ENCODE results near the gene ZDHHC3.

ZDHHC3 gene, protein sequence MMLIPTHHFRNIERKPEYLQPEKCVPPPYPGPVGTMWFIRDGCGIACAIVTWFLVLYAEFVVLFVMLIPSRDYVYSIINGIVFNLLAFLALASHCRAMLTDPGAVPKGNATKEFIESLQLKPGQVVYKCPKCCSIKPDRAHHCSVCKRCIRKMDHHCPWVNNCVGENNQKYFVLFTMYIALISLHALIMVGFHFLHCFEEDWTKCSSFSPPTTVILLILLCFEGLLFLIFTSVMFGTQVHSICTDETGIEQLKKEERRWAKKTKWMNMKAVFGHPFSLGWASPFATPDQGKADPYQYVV

DNA sequence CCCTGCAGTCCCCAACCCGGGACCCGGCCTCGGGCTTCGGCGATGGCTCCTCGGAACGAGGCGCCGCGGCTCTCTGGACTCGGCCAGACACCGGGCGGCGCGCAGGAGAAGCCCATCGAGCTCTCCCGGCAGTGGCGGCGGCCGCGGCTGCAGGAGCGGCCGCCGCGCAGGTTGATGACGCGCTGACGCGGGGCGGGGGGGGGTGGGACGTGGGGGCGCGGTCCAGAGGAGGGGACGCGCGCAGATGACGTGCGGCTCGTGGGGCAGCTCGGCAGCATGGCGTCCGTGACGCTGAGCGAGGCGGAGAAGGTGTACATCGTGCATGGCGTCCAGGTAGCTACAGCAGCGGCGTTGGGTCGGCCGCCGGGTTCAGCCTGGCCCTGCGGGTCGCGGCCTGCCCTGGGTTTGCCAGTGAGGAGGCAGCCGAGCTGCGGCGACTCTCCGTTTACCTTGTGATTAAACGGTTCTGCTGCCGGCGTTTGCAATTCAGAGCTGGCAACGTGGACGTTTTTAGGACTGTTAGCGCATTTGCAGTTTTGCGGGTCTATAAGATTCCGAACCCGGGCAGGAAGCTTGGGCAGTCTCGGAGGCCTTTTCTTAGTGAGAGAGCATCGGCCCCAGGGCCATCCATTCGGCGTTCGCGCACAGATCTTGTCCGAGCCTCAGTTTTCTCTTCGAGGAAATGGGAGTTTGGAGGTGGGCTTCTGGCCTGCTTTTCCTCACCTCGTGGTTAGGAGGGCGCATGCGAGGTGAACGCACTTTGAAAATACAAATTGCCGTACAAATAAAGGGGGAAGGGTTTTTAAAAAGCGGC, at the start of gene ZDHHC3, which contains the start of gene EXOSC7:
ZDHHC3 (minus strand) TSS at position 173 of the 814 bp plus-strand sequence. CDS start 16,738 bp downstream, outside the sequence.
EXOSC7 (plus strand) TSS at position 243 of the 814 bp plus-strand sequence; CDS start at position 277, 34 bp downstream.
- in situ Hi-C loops (cut with MboI; ENCODE audit: low sequenced_read_pairs): no loop called here

DNA sequence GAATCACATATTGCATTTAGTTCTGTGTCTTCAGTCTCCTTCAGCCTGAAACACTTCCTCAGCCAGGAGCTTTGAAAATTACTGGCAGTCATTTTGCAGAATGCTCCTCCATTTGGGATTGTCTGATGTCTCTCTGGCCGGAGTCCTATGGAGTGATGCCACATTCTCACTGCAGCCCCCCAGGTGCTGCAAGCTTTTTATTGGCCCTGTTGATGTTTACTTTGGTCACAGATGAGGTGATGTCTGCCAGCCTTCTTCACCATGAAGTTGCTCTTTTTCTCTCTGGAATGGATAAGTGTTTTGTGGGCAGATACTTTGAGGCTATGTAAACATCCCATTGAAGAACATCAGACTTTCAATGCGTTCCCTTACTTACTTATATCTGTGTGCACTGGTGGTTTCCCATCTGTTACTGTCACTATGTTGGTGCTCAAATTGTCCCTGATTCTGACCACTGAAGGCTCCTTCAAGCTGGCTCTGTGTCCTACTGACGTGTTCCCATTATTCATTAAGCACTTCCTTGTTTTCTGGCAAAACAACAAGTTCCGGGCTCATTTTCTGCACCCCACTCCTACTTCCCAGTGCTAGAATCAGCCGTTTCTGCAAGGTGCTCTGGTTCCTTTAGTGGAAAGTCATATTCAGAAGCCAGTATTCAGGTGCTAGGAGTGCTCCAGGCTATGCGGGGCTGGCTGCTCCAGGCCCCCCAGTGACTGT, 48.7 kb upstream of the ZDHHC3 start:
- in situ Hi-C loops (cut with MboI; ENCODE audit: low sequenced_read_pairs): no loop called here

DNA sequence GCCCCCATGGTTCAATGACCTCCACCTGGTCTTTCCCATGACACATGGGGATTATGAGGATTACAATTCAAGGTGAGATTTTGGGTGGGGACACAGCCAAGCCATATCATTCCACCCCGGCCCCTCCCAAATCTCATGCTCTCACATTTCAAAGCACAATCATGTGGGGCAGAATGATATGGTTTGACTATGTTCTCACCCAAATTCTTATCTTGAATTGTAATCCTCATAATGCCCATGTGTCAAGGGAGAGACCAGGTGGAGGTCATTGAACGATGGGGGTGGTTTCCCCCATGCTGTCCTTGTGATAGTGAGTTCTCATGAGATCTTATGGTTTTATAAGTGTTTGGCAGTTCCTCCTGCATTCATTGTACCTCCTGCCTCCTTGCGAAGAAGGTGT, 47.7 kb upstream of the ZDHHC3 start:
- in situ Hi-C loops (cut with MboI; ENCODE audit: low sequenced_read_pairs): no loop called here

DNA sequence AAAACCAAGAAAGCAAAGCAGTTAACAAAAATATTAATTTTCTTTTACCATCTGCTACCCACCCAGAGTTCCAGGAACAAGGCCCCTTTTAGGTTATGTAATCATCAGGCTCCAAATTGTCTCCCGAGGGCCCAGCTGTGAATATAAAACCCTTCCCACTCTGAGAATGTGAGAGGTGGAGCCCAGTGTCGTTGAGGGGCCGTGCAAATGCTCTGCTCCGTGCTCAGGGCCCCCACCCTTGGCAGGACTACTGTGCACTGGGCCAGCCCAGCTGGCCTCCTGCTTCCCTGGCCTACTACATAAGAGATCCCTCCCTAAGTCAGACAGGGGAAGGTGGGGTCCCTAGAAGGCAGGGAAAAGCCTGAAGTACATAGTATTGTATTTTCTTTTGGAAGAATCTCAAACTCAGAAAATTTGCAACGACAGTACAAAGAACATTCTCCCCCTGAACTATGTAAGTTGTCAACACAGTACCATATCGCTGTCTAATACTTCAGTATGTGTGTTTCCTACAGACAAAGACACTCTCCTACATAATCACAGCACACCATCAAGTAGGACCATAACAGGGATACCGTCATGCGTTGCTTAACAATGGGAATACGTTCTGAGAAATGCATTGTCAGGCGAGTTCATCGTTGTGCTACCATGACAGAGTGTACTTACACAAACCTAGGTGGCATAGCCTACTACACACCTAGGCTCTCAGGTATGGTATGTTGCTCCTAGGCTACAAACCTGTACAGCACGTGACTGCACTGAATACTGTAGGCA, 45.7 kb upstream of the ZDHHC3 start:
- in situ Hi-C loops (cut with MboI; ENCODE audit: low sequenced_read_pairs): no loop called here

DNA sequence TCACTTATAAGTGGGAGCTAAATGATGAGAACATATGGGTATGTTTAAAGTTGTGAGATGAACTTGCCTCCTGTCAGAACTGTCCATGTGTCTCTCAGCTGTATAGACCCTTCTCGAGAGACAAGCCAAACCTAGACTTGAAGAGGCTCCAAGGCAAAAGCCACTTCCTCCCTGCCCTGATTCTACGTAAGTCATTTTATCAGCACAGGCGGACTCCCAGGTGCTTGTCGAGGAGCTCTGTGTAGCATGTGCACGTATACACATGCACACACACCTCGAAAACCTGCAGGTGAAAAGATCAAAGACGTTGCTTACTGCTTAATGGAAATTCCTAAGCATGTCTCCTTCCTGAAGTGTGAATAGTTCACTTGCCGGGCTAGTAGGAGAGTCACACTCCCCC, 44.6 kb upstream of the ZDHHC3 start:
- in situ Hi-C loops (cut with MboI; ENCODE audit: low sequenced_read_pairs): no loop called here

DNA sequence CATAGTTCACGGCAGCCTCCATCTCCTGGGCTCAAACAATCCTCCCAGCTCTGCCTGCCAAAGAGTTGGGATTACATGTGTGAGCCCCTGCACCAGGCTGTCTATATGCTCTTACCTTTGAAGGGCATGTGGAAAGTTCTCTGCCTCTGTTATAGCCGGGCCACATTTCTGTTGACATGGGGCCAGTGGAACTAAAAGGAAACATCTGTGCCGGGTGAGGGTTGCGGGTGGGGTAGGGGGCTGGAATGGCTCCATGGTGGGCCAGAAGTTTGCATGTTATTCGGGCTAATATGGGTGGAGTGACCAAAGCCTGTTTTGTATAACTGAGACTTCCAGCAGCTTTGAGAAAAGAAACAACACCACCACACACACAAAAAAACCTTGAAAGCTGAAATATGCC, 41.8 kb upstream of the ZDHHC3 start:
- in situ Hi-C loops (cut with MboI; ENCODE audit: low sequenced_read_pairs): no loop called here

DNA sequence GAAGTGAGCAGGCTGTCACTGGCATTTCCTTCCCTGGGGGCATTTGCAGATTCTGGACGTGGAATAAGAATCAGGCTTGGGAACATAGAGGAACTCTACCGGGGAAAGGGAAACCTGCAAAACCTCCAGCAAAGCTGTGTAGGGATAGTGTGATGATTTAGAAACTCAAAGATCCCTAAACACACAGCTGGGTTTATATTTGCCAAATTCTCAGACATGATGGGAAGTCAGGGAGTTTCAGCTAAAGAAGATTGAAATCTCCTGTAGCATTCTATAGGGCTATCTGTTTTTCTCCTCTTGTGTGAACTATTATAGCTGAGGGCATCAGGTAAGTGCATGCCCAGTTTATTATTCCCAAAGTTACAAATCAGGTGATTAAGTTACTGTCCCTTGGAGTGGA, 40.9 kb upstream of the ZDHHC3 start:
- in situ Hi-C loops (cut with MboI; ENCODE audit: low sequenced_read_pairs): no loop called here

DNA sequence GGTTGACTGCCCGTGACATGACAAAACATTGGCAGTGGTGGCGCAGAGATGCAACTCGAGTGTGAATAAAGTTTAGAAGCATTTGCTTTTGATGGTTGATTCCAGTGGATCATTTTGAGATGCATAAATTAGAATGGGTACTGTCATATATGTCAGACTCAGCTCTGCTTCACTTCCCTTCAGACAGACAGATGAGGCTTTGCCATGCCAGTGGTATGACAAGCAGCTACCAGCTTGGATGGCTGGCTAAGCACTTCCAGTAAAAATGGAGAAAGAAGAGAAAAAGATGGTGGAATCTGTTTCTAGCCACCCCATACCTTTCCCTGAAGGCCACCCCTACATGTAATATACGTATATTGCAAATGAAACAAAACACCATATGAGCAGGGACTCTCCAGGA, 36.6 kb upstream of the ZDHHC3 start:
- in situ Hi-C loops (cut with MboI; ENCODE audit: low sequenced_read_pairs): no loop called here

DNA sequence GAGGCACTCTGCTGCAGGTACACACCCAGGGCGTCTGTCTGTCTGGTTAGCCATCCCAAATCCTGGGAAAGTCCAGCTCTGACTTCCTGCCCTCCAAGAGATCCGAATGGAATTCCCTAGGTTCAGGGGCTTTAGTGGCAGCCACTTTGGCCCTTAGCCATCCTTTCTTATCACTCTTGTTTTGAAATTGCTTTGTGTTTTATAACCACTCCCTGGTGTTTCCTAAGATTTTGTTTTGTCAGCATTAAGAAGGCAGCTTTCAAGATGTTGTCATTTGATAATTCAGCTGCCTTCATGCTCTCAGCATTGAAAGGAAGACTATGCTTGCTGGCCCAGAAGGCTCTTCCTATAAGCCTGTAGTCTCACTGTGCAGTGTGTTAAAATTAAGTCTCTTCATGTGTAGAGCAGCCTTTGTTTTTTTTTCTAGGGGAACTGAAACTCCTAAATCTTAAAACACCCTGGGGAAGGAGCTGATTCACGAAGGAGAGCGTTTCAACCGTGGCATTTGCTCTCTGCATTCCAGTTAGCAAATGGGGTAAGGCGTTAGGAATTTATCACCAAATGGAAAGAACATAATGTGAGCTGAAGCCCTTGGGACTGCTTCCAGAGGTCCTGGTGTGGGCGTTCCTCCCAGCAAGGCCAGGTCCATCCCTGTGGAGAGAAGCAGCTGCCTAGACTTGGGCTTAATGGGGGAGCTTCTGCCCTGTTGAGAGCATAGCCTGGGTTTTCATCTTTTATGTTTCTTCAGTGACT, 36.0 kb upstream of the ZDHHC3 start:
- in situ Hi-C loops (cut with MboI; ENCODE audit: low sequenced_read_pairs): no loop called here

DNA sequence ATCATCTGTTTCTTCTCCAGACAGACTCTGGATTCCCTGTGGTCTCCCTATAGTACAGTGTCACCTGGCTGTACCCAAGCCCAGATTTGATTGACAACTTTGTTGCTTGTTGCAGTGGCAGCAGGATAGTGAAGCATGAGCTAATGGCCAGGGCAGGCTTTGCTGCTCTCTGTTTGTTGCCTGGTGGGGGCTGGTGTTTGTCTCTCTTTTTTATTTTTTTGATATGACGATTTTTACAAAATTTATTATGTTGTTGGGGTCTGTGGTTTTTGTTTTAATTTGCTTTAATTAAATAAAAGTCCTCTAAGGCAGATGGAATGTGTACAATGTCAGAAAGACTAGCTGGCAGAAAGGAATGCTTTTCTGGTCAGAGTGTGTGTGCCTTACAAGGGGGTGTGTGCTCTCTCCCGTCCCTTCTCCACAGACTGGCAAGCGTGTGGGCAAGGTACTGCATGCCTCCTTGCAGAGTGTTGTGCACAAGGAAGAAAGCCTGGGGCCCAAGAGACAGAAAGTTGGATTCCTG, 34.9 kb upstream of the ZDHHC3 start:
- in situ Hi-C loops (cut with MboI; ENCODE audit: low sequenced_read_pairs): no loop called here

DNA sequence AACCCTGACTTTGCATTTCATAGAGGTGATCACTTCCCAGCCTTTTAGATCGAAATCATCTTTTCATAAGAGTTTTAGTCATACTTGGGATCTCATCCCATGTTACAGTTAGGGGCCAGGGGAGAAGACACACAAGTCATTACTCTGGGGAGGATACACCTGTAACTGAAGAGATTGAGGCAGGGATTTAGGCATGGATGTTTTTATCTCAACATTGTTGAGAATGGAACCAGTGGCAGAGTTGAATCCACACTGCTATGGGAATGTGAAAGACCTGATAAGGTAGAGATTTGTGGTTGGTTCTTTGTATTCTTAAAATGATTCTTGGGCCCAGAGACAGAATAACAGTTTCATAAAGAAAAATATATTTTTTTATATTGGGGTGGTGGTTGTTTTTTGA, 33.9 kb upstream of the ZDHHC3 start:
- in situ Hi-C loops (cut with MboI; ENCODE audit: low sequenced_read_pairs): no loop called here

DNA sequence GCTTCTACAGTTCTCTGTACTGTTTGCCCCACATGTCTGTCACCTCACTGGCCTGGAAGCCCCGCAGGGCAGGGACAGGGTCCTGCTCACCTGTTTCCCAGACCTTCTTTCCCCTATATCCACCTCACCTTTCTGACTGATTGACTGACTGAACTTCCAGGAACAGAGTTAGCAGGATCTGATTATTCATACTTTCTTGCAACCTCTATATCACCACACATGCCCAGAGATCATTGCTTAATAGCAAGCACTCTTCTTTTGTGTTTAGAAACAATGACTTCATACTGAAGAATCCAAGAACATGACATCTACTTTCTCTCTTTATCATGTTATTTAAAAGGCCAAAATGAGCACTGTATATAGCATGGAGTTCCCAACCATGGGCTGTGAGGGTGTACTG, 32.1 kb upstream of the ZDHHC3 start:
- in situ Hi-C loops (cut with MboI; ENCODE audit: low sequenced_read_pairs): no loop called here

DNA sequence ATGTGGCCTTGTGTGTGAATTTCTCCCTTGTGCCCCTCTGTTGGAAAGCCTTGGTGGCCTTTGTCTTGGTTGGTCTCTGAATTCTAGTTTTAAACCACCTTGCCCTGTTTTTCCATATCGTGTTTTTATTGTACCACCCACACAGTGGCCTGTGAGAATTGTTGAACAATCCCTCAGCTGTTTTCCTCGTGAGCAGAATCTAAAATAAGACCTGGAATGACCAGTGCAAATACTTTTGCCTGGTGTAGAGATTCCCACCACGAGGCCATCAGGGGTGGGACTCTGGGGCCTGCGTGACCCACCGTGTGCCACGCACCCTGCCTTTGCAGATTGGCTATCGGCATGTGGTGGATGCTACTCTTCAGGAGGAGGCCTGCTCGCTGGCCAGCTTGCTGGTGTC, 31.1 kb upstream of the ZDHHC3 start:
- in situ Hi-C loops (cut with MboI; ENCODE audit: low sequenced_read_pairs): no loop called here

DNA sequence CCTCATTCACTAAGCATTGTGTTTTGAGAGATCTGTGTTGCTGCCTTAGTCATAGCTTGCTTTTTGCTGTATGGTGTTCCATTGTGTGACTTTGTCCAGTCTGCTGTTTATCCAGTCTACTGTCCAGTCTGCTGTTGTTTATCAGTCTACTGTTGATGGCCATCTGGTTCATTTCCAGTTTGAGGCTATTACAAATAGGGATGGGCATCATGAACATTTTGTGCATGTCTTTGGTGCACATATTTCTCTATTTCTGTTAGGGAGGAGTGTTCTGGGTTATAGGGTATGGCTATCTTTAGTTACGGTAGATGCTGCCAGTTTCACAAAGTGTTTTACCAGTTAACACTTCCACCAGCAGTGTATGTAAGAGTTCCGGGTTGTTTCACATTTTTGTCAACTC, 27.9 kb upstream of the ZDHHC3 start:
- in situ Hi-C loops (cut with MboI; ENCODE audit: low sequenced_read_pairs): no loop called here

DNA sequence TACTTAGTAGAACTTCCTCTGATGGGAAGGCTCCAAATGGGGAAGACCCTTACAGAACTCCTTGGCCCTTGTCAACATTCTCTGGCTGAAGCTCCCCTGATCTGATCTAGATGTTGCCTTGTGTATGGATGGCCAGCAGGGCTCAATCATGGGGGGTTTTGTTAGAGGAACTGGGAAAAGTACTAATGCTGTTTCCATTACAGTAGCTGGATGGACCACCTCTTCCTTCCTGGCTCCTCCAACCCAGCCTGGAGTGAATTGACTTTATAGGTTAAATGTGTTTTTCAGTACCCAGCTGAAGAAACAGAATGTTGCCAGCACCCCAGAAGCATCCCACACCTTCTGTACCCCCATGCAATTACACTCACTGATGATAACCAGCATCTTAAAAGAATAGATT, 27.4 kb upstream of the ZDHHC3 start:
- in situ Hi-C loops (cut with MboI; ENCODE audit: low sequenced_read_pairs): no loop called here

DNA sequence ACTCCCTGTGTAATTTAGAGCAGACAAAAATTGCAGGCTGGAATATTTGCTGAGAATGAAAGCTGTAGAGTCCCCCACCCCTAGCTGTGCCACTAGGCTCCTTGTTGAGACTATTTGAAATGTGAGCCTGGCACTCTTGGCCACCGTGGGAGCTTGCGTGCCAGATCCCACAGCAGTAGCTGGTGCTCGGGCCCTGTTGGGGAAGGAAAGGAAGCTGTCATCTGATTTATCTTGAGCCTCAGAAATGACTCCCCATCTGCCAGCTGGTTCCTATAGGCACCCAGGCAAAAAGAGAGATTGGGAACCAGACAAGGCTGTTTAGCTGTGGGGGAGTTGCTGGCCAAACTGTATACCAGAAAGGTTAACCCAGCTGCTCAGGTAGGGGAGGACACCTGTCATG, 26.7 kb upstream of the ZDHHC3 start:
- in situ Hi-C loops (cut with MboI; ENCODE audit: low sequenced_read_pairs): no loop called here

DNA sequence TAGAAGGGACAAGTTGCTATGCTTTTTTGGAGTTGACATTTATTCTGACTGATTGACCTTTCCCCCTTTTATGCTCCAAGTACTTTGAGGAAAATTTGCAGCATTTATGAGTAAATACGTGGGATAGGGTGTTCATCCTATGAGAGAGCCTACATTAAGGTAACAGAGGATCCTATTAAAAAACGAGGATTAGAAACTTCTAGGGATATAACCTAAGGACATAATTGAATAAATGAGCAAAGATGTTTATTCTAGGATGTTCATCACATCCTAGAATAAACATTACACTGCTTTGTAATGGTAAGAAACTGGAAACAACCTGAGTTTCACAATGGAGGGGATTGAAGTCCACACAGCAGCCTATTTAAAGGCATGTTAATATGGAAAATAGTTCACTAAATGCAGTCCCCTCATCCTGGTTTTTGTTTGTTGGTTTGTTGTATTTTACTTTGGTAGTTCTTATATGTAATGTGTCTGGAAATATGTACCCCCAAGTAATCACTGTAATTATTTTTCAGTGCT, 26.2 kb upstream of the ZDHHC3 start:
- in situ Hi-C loops (cut with MboI; ENCODE audit: low sequenced_read_pairs): no loop called here

DNA sequence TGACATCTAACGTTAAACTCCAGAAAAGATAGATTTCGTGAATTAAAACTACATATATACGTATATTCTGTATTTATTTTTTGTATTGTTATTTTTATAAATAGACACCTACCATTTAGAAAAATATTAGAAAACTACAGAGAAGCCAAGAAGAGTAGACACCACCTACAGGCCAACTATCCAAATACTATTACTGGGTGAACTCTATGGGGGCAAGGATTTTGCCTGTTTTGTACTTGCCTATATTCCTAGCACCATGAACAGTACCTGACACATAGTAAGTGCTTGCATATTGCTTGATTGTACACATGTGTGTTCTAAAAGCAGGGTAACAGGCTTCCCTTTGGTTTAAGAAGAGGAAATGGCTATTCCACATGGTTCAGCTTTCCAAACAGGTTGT, 25.8 kb upstream of the ZDHHC3 start:
- in situ Hi-C loops (cut with MboI; ENCODE audit: low sequenced_read_pairs): no loop called here

DNA sequence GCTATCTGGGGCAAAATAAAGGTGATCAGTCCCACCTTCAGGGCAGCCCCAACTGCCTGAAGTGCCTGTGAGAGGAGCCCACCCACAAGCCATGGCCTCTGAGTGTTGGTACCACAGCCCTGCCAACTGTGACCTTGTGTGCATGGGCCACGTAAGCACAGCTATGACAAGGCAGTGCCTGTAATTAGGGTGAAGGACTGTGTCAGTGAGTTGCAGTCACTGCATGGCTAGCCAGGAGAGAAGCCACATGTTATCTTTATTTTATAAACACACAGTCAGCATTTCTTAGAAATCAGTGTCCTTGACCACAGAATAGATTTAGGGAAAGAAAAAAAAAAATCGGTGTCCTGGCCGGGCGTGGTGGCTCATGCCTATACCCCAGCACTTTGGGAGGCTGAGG, 24.8 kb upstream of the ZDHHC3 start:
- in situ Hi-C loops (cut with MboI; ENCODE audit: low sequenced_read_pairs): no loop called here

DNA sequence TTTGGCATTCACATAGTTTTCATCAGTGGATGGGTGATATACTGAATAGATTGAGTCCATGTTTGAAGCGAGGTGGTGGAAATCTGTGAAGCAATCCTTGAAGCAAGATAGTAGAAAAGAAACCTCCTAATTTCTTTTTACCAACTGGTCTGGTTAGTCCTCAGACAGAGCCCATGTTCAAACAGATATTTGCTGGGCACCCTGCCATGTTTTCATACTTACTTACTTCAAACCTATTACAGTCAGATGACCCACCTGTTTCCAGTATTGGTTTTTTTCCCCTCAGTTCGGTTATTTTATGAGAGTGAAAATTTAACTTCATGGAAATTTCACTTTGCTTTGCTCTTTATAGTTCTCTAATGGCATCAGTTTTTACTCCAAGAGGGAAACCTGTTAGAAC, 23.8 kb upstream of the ZDHHC3 start:
- in situ Hi-C loops (cut with MboI; ENCODE audit: low sequenced_read_pairs): no loop called here
